ENCODE results near the gene SPEF1. TPM values are rescaled to one million over a fixed set of nuclear protein-coding genes. Genes with fewer than 3 reads are reported as not detected.
"Not testable (repeated sequence)": the region's sequence is repeated elsewhere in the genome, so short reads cannot be mapped to it uniquely, and the experiment has no call there.

The SPEF1 gene
- total and polyA plus RNA-seq, 2 of the 13 experiments (the other 11 are each of a cell fraction or from before 2014, with no cell fraction given), result 0.11 to 0.27 TPM

GRCh38 chr20:3794168-3794567 lies 12.9 kb upstream of the SPEF1 start:
- H4K20me1 ChIP-seq (ENCODE audit: insufficient read depth, low read length); DNase-seq (ENCODE audit: low spot score); intact Hi-C loops (cut with micrococcal nuclease; ENCODE audit: unreplicated experiment); H3K9ac ChIP-seq (ENCODE audit: insufficient read depth, low read depth, low read length); H2AFZ ChIP-seq (ENCODE audit: low read length); POLR2A ChIA-PET; H3K36me3 ChIP-seq (replicated peaks in 1 of 2; ENCODE audit: control insufficient read depth in 1 of 2, insufficient read depth in 2 of 2, low read length in 2 of 2); FAIRE-seq; H3K27me3 ChIP-seq (ENCODE audit: control insufficient read depth in 1 of 2, insufficient read depth in 2 of 2, low read length in 2 of 2); H3K4me2 ChIP-seq (ENCODE audit: low read depth, low read length); H3K27ac ChIP-seq (ENCODE audit: extremely low read length, insufficient read depth, low read length); H3K9me3 ChIP-seq (ENCODE audit: low read length); CTCF ChIA-PET (ENCODE audit: low intra/inter-chr PET ratio, low total read pairs); BruUV-seq (replicated peaks); ATAC-seq; in situ Hi-C loops (cut with HindIII; ENCODE audit: extremely low pct_ligation_motif_present, low pct_unique_long_range_greater_than_20kb); H3K4me3 ChIP-seq (replicated peaks in 1 of 3; ENCODE audit: insufficient read depth in 1 of 3, low read depth in 2 of 3, low read length in 3 of 3): not testable (repeated sequence)
- WGBS (ENCODE audit: low lambda C conversion rate), result 40% methylated on average over 1 of the region's 3 CpGs
- peaks cover 52% of the 10 kb centered on the region for H3K4me1 ChIP-seq (ENCODE audit: insufficient read depth, low read length)
- peaks cover 20% of the 10 kb centered on the region for H3K79me2 ChIP-seq (ENCODE audit: insufficient read depth, low read length)

GRCh38 chr20:3789201-3789600 lies 8.0 kb upstream of the SPEF1 start:
- Histone ChIP-seq H3K27me3 (ENCODE audit: control insufficient read depth in 1 of 2, insufficient read depth in 2 of 2, low read length in 2 of 2) (peaks cover 0 to 18% of the 10 kb centered on the region in 2 experiments; a peak in 3 of 5 replicates), H3K4me2 (ENCODE audit: low read depth, low read length) (peak overlapping the region; percentile 65), H3K4me1 (ENCODE audit: insufficient read depth, low read length) (peaks cover 56% of the 10 kb centered on the region)
- POLR2A ChIA-PET, result interaction anchor here (0.5 to 10.4 kb wide), 3 partner anchors 12 to 226 kb away, joined by 3 to 134 read pairs (median 3); partner anchors contain the start of genes AP5S1 and RNF24
- H3K4me3 ChIP-seq (replicated peaks in 1 of 3; ENCODE audit: insufficient read depth in 1 of 3, low read depth in 2 of 3, low read length in 3 of 3); H2AFZ ChIP-seq (ENCODE audit: low read length); H4K20me1 ChIP-seq (ENCODE audit: insufficient read depth, low read length); FAIRE-seq; intact Hi-C loops (cut with micrococcal nuclease; ENCODE audit: unreplicated experiment); H3K27ac ChIP-seq (ENCODE audit: extremely low read length, insufficient read depth, low read length); BruUV-seq (replicated peaks); H3K9me3 ChIP-seq (ENCODE audit: low read length); H3K36me3 ChIP-seq (replicated peaks in 1 of 2; ENCODE audit: control insufficient read depth in 1 of 2, insufficient read depth in 2 of 2, low read length in 2 of 2); H3K9ac ChIP-seq (ENCODE audit: insufficient read depth, low read depth, low read length); ATAC-seq; DNase-seq (ENCODE audit: low spot score); H3K79me2 ChIP-seq (ENCODE audit: insufficient read depth, low read length): not testable (repeated sequence)
- TF ChIP-seq ZNF121 (CRISPR knock-in tag; IDR thresholded peaks at IDR 0.05) (peak; percentile 98), ZMYM3 (CRISPR knock-in tag; IDR thresholded peaks at IDR 0.05) (peak; percentile 60; the same call in 1 of the 2 replicates), ZFX (CRISPR knock-in tag; IDR thresholded peaks at IDR 0.05; ENCODE audit: low read depth) (0 out of 2 replicates have a peak, but pooled peaks have one; percentile 9)
- CTCF ChIA-PET (ENCODE audit: low intra/inter-chr PET ratio, low total read pairs), result interaction anchor here (0.8 to 4.6 kb wide), 3 partner anchors 30 to 296 kb away, joined by 3 to 119 read pairs (median 49); partner anchors contain the start of gene AP5S1
- 17% methylated on average over 4 of the region's 4 CpGs for WGBS (ENCODE audit: low lambda C conversion rate)
- in situ Hi-C loops (cut with HindIII; ENCODE audit: extremely low pct_ligation_motif_present, low pct_unique_long_range_greater_than_20kb), result loop anchor here (5.0 kb wide), 1 partner anchor 58 kb away; the partner anchor contains the start of gene MAVS
